ENCODE results near the gene GREB1L. TPM values are rescaled to one million over a fixed set of nuclear protein-coding genes. Genes with fewer than 3 reads are reported as not detected.

GREB1L gene
- total RNA-seq, 1 experiment from 2014 or later: 3.0 TPM

- no peak for DNase-seq (ENCODE audit: low read depth)
Measured at GRCh38 chr18:21557607-21558253, 315.7 kb downstream of the GREB1L start.

- no peak for DNase-seq (ENCODE audit: low read depth)
Measured at GRCh38 chr18:21559195-21559594, 317.2 kb downstream of the GREB1L start.

- DNase-seq (ENCODE audit: low read depth): no peak
Measured at GRCh38 chr18:21571772-21572171, 329.7 kb downstream of the GREB1L start.

Small RNA genes lying within 50 kb of the gene (small RNA-seq; reads per million reads assigned to genes)
- gene RF00603: not detected

Other genes starting within 250 kb of the GREB1L start
- gene ROCK1, start 130.4 kb upstream of the GREB1L start, total RNA-seq (2014; rRNA removed; shearing (Covaris generic)): 16.4 and 26.7 TPM in 2 replicates

All from HT1080 (cell line).